ENCODE results near the gene ZNF408. TPM values are rescaled to one million over a fixed set of nuclear protein-coding genes. Genes with fewer than 3 reads are reported as not detected.

Gene ZNF408
- total and polyA plus RNA-seq, 2 of the 13 experiments (the other 11 are each of a cell fraction or from before 2014, with no cell fraction given) = 11.2 to 12.5 TPM

- FAIRE-seq = no peak
Observed at GRCh38 chr11:46721286-46721685, 20.5 kb downstream of the ZNF408 start.

More at GRCh38 chr11:46721286-46721685, 20.5 kb downstream of the ZNF408 start:
- no peaks in the 10 kb centered on the region; a peak in 1 of 5 replicates for H3K27me3 ChIP-seq (ENCODE audit: control insufficient read depth in 1 of 2, insufficient read depth in 2 of 2, low read length in 2 of 2)
- peak overlapping the region in 2 of 3 experiments; percentile 27 to 92; a peak in 4 of 6 replicates for H3K4me3 ChIP-seq (replicated peaks in 1 of 3; ENCODE audit: insufficient read depth in 1 of 3, low read depth in 2 of 3, low read length in 3 of 3)
- ChIA-PET POLR2A (interaction anchor here (2.4 to 12.3 kb wide), 7 partner anchors 8 to 50 kb away, joined by 8 to 272 read pairs (median 38); partner anchors contain the start of genes ARHGAP1 and ZNF408), CTCF (ENCODE audit: low intra/inter-chr PET ratio, low total read pairs) (no interaction called here)
- TF ChIP-seq CREB1 (IDR thresholded peaks at IDR 0.05) = peak; percentile 56; the same call in 1 of the 2 replicates
- TF ChIP-seq CREB1 (CRISPR knock-in tag; IDR thresholded peaks at IDR 0.05) = no peak
- TF ChIP-seq NBN (conservative IDR thresholded peaks at IDR 0.05) = no peak
- no peak for TF ChIP-seq ZNF549 (CRISPR knock-in tag; IDR thresholded peaks at IDR 0.05)
- TF ChIP-seq POLR2G (IDR thresholded peaks at IDR 0.05; ENCODE audit: low read depth, low read length) = 0 out of 2 replicates have a peak, but pooled peaks have one; percentile 31
- TF ChIP-seq RBM22 (optimal IDR thresholded peaks at IDR 0.05; ENCODE audit: low read length) = peak; percentile 58
- TF ChIP-seq ZFP37 (CRISPR knock-in tag; IDR thresholded peaks at IDR 0.05; ENCODE audit: borderline replicate concordance) = 0 out of 2 replicates have a peak, but pooled peaks have one; percentile 22
- peak in 1 of 2 experiments; percentile 27; a peak in 1 of 4 replicates for TF ChIP-seq POLR2A (IDR thresholded peaks at IDR 0.05; ENCODE audit: insufficient read depth in 1 of 2, low read depth in 2 of 2, low read length in 2 of 2)
- no peak for TF ChIP-seq ZNF329 (CRISPR knock-in tag; IDR thresholded peaks at IDR 0.05; ENCODE audit: low read depth)
- TF ChIP-seq ZNF160 (CRISPR knock-in tag; IDR thresholded peaks at IDR 0.05) = no peak
- no peak for TF ChIP-seq ARNTL (CRISPR knock-in tag; IDR thresholded peaks at IDR 0.05)
- peak; percentile 56; the same call in 1 of the 2 replicates for TF ChIP-seq RBFOX2 (IDR thresholded peaks at IDR 0.05; ENCODE audit: low read depth, low read length)
- TF ChIP-seq AHDC1 (CRISPR knock-in tag; IDR thresholded peaks at IDR 0.05; ENCODE audit: borderline replicate concordance) = 0 out of 2 replicates have a peak, but pooled peaks have one; percentile 14
- TF ChIP-seq ZNF432 (CRISPR knock-in tag; IDR thresholded peaks at IDR 0.05; ENCODE audit: borderline replicate concordance) = no peak
- TF ChIP-seq KLF16 (CRISPR knock-in tag; IDR thresholded peaks at IDR 0.05) = 0 out of 4 replicates have a peak, but pooled peaks of 1 of the 2 experiments have one; percentile 8
- TF ChIP-seq ZNF691 (CRISPR knock-in tag; IDR thresholded peaks at IDR 0.05; ENCODE audit: borderline replicate concordance, low read depth) = 0 out of 2 replicates have a peak, but pooled peaks have one; percentile 50
- TF ChIP-seq ZNF652 (CRISPR knock-in tag; IDR thresholded peaks at IDR 0.05; ENCODE audit: borderline replicate concordance, low read depth) = no peak
- no peak for TF ChIP-seq SIX4 (CRISPR knock-in tag; IDR thresholded peaks at IDR 0.05)
- no peak for TF ChIP-seq TIGD3 (CRISPR knock-in tag; IDR thresholded peaks at IDR 0.05; ENCODE audit: borderline replicate concordance)
- H3K4me1 ChIP-seq (ENCODE audit: insufficient read depth, low read length) = peaks cover 87% of the 10 kb centered on the region
- ATAC-seq (no peak), DNase-seq (ENCODE audit: low spot score) (no peak)
- peaks cover 64% of the 10 kb centered on the region for H3K79me2 ChIP-seq (ENCODE audit: insufficient read depth, low read length)
- intact Hi-C loops (cut with micrococcal nuclease; ENCODE audit: unreplicated experiment) = no loop called here
- in situ Hi-C loops (cut with HindIII; ENCODE audit: extremely low pct_ligation_motif_present, low pct_unique_long_range_greater_than_20kb) = no loop called here
- peaks cover 29% of the 10 kb centered on the region for H4K20me1 ChIP-seq (ENCODE audit: insufficient read depth, low read length)
- BruUV-seq (replicated peaks) = no TSS peak
- H3K4me2 ChIP-seq (ENCODE audit: low read depth, low read length) = peak overlapping the region; percentile 94
- no peaks in the 10 kb centered on the region for H3K9me3 ChIP-seq (ENCODE audit: low read length)
- H3K27ac ChIP-seq (ENCODE audit: extremely low read length, insufficient read depth, low read length) = peak overlapping the region; percentile 25
- H3K9ac ChIP-seq (ENCODE audit: insufficient read depth, low read depth, low read length) = peak overlapping the region; percentile 26; the same call in 1 of the 2 replicates
- no peak overlapping the region for H2AFZ ChIP-seq (ENCODE audit: low read length)
- peaks cover 13 to 32% of the 10 kb centered on the region in 2 experiments for H3K36me3 ChIP-seq (replicated peaks in 1 of 2; ENCODE audit: control insufficient read depth in 1 of 2, insufficient read depth in 2 of 2, low read length in 2 of 2)
- WGBS (ENCODE audit: low lambda C conversion rate) = 80% methylated on average over 6 of the region's 6 CpGs
